A549 (cell line): ENCODE data around the gene CARS1.

Experiments
- EP300 ChIP-seq, 2 experiments: fragments of >200 bp; sonication (Bioruptor Twin); formaldehyde crosslinking; IDR thresholded peaks; 2 replicates in 1 of 2; 3 replicates in 1 of 2; pipeline ENCODE4 v1.6.1; 2016 to 2017
- ESRRA ChIP-seq: fragments of 150-350 bp; IDR thresholded peaks from 2 replicates; pipeline ENCODE4 v1.6.1; 2014; ENCODE audit warnings: mild to moderate bottlenecking, low read length, borderline replicate concordance
- KDM5A ChIP-seq: fragments of 200-600 bp; sonication (generic); IDR thresholded peaks from 2 replicates; pipeline ENCODE4 v1.6.1; 2016; ENCODE audit warnings: antibody characterized with exemption, mild to moderate bottlenecking
- RARB ChIP-seq: fragments of 250-450 bp; sonication (Bioruptor Pico); IDR thresholded peaks from 2 replicates; pipeline ENCODE4 v1.8.0; 2021; ENCODE audit warnings: mild to moderate bottlenecking, moderate library complexity
- RCOR1 ChIP-seq: fragments of 150-350 bp; IDR thresholded peaks from 2 replicates; pipeline ENCODE4 v1.6.1; 2014; ENCODE audit warnings: antibody characterized with exemption, low read length, low read depth
- SMC3 ChIP-seq: fragments of >200 bp; sonication (Bioruptor Twin); formaldehyde crosslinking; IDR thresholded peaks from 3 replicates; pipeline ENCODE4 v1.6.1; 2018; ENCODE audit warnings: inconsistent platforms
- TF ChIP-seq, protein P1 (sequence below): IDR thresholded peaks from 2 replicates; pipeline ENCODE4 v1.6.1; 2012
- TF ChIP-seq, protein P2 (sequence below): fragments of >200 bp; sonication (Bioruptor Twin); formaldehyde crosslinking; IDR thresholded peaks from 3 replicates; pipeline ENCODE4 v1.5.1; 2016
- TF ChIP-seq, protein P3 (sequence below): fragments of 450-650 bp; IDR thresholded peaks from 2 replicates; pipeline ENCODE4 v1.6.1; 2014; ENCODE audit warnings: antibody characterized with exemption

DNA sequence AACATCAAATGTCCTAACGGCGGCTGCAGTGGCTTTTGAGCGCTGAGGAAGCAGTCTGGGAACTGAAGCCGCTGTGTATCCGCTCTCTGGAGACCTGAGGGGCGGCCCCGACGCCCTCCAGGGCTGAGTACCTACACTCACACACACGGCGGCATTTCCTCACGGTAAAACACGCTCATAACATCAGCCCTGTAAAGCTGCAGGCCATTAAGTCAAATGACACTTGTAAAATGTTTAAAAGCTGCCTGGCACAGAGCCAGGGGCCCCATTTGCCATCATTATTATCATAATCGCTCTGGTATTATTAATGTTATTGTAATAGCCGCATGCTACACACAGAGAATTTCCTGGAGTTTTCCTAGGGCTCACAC, 5.1 kb downstream of the CARS1 start:
- TF ChIP-seq, protein P1, sequence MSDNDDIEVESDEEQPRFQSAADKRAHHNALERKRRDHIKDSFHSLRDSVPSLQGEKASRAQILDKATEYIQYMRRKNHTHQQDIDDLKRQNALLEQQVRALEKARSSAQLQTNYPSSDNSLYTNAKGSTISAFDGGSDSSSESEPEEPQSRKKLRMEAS, result no peak
- TF ChIP-seq, protein P2, sequence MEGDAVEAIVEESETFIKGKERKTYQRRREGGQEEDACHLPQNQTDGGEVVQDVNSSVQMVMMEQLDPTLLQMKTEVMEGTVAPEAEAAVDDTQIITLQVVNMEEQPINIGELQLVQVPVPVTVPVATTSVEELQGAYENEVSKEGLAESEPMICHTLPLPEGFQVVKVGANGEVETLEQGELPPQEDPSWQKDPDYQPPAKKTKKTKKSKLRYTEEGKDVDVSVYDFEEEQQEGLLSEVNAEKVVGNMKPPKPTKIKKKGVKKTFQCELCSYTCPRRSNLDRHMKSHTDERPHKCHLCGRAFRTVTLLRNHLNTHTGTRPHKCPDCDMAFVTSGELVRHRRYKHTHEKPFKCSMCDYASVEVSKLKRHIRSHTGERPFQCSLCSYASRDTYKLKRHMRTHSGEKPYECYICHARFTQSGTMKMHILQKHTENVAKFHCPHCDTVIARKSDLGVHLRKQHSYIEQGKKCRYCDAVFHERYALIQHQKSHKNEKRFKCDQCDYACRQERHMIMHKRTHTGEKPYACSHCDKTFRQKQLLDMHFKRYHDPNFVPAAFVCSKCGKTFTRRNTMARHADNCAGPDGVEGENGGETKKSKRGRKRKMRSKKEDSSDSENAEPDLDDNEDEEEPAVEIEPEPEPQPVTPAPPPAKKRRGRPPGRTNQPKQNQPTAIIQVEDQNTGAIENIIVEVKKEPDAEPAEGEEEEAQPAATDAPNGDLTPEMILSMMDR, result no peak
- TF ChIP-seq EP300 (IDR thresholded peaks at IDR 0.05), result no peak
- no peak for TF ChIP-seq KDM5A
- TF ChIP-seq RARB (CRISPR knock-in tag), result no peak
- TF ChIP-seq, protein P3, sequence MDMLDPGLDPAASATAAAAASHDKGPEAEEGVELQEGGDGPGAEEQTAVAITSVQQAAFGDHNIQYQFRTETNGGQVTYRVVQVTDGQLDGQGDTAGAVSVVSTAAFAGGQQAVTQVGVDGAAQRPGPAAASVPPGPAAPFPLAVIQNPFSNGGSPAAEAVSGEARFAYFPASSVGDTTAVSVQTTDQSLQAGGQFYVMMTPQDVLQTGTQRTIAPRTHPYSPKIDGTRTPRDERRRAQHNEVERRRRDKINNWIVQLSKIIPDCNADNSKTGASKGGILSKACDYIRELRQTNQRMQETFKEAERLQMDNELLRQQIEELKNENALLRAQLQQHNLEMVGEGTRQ, result no peak
- no peak for TF ChIP-seq RCOR1
- no peak for TF ChIP-seq SMC3
- TF ChIP-seq ESRRA, result no peak
